HG03575 (cell line): Measurements from ENCODE around the gene PRSS2.

Source experiments
- ATAC-seq: cut with Tn5 transposase; IDR thresholded peaks from one replicate; pipeline ENCODE4 v1.9.1; 2021; ENCODE audit not compliant: unreplicated experiment, insufficient number of reproducible peaks, low FRiP score; ENCODE audit errors: extremely low read depth

PRSS2 gene

GRCh38 chr7:142797391-142798377 is 26.9 kb downstream of the PRSS2 start:
- ATAC-seq = no peak

- no peak for ATAC-seq
These were observed 28.0 kb downstream of the PRSS2 start for GRCh38 chr7:142798451-142799436.

GRCh38 chr7:142799437-142799835 is 28.7 kb downstream of the PRSS2 start:
- no peak for ATAC-seq

GRCh38 chr7:142800088-142800487 is 29.3 kb downstream of the PRSS2 start:
- ATAC-seq = no peak

- no peak for ATAC-seq
These were observed 30.0 kb downstream of the PRSS2 start for GRCh38 chr7:142800699-142801260.

GRCh38 chr7:142801601-142802295 is 31.0 kb downstream of the PRSS2 start:
- no peak for ATAC-seq

GRCh38 chr7:142802301-142802700 is 31.5 kb downstream of the PRSS2 start:
- no peak for ATAC-seq

GRCh38 chr7:142803901-142804300 is 33.1 kb downstream of the PRSS2 start:
- ATAC-seq = no peak

GRCh38 chr7:142804728-142805207 is 34.0 kb downstream of the PRSS2 start:
- ATAC-seq = no peak

GRCh38 chr7:142805350-142806021 is 34.7 kb downstream of the PRSS2 start:
- ATAC-seq = no peak

GRCh38 chr7:142806022-142806356 is 35.2 kb downstream of the PRSS2 start:
- ATAC-seq = no peak

- ATAC-seq = no peak
These were observed 36.2 kb downstream of the PRSS2 start for GRCh38 chr7:142806957-142807356.

- ATAC-seq = no peak
These were observed 37.2 kb downstream of the PRSS2 start for GRCh38 chr7:142807855-142808460.

GRCh38 chr7:142808461-142808801 is 37.7 kb downstream of the PRSS2 start:
- ATAC-seq = peak; percentile 3

GRCh38 chr7:142808802-142809583 is 38.2 kb downstream of the PRSS2 start:
- peak; percentile 72 for ATAC-seq

GRCh38 chr7:142809671-142810070 is 38.9 kb downstream of the PRSS2 start:
- ATAC-seq = no peak

GRCh38 chr7:142811154-142811737 is 40.5 kb downstream of the PRSS2 start:
- no peak for ATAC-seq
